ENCODE data around the gene ELMO3. TPM values are rescaled to one million over a fixed set of nuclear protein-coding genes. Genes with fewer than 3 reads are reported as not detected.

The ELMO3 gene
- total RNA-seq, 4 donors from 2014 or later = 1.6 to 5.4 TPM; not detected in 2

DNA sequence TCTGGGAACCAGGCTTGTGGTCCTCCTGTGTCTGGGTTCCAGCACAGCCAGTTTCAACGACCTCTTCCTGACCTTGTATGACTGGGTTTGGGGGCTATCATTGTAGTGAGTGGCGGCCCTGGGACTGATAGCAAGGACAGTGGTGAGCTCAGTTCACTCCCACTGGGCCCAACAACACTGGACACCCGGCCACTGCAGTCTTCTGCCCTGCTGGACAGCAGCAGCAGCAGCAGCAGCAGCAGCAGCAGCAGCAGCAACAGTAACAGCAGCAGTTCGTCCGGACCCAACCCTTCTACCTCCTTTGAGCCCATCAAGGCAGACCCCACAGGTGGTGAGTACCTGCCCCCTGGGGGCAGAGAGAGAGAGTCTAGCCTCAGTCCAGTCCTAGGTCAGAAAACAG lies 3.3 kb upstream of the ELMO3 start:
- no peak for TF ChIP-seq POLR2A (IDR thresholded peaks at IDR 0.05)
- TF ChIP-seq, protein P1, sequence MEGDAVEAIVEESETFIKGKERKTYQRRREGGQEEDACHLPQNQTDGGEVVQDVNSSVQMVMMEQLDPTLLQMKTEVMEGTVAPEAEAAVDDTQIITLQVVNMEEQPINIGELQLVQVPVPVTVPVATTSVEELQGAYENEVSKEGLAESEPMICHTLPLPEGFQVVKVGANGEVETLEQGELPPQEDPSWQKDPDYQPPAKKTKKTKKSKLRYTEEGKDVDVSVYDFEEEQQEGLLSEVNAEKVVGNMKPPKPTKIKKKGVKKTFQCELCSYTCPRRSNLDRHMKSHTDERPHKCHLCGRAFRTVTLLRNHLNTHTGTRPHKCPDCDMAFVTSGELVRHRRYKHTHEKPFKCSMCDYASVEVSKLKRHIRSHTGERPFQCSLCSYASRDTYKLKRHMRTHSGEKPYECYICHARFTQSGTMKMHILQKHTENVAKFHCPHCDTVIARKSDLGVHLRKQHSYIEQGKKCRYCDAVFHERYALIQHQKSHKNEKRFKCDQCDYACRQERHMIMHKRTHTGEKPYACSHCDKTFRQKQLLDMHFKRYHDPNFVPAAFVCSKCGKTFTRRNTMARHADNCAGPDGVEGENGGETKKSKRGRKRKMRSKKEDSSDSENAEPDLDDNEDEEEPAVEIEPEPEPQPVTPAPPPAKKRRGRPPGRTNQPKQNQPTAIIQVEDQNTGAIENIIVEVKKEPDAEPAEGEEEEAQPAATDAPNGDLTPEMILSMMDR (IDR thresholded peaks at IDR 0.05) = no peak
- no peaks in the 10 kb centered on the region for H3K36me3 ChIP-seq
- no peaks in the 10 kb centered on the region for H3K9me3 ChIP-seq
- H3K27me3 ChIP-seq = no peaks in the 10 kb centered on the region
- intact Hi-C loops (cut with DNase I; ENCODE audit: low total_unique reads) = no loop called here
- no peak overlapping the region for H3K27ac ChIP-seq
- DNase-seq = no peak
- H3K4me3 ChIP-seq = no peak overlapping the region
- peaks cover 9 to 11% of the 10 kb centered on the region in 2 donors for H3K4me1 ChIP-seq

DNA sequence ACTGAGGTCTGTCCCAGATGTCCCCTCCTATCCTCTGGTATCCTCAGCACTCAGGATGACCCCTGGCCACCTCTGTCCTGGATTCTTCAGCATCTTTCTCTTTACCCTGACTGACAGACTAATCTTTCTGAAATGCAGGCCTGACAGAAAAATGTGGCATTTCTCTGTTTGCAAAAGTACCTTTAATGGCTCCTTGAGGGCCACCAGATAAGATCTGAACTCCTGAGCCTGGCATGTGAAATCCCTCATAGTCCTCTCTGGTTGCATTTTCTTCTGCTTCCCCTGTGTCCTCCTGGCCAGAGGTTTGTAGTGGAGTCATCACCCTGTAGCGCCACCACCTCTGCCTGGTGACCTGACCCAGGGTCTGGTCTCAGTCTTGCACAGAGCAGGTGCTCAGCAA lies 2.0 kb upstream of the ELMO3 start:
- Histone ChIP-seq H3K9me3 (no peaks in the 10 kb centered on the region), H3K4me3 (no peak overlapping the region), H3K27me3 (no peaks in the 10 kb centered on the region), H3K4me1 (peaks cover 9 to 11% of the 10 kb centered on the region in 2 donors), H3K27ac (no peak overlapping the region), H3K36me3 (no peaks in the 10 kb centered on the region)
- no peak for DNase-seq
- intact Hi-C loops (cut with DNase I; ENCODE audit: low total_unique reads) = no loop called here
- TF ChIP-seq POLR2A (IDR thresholded peaks at IDR 0.05) = no peak

DNA sequence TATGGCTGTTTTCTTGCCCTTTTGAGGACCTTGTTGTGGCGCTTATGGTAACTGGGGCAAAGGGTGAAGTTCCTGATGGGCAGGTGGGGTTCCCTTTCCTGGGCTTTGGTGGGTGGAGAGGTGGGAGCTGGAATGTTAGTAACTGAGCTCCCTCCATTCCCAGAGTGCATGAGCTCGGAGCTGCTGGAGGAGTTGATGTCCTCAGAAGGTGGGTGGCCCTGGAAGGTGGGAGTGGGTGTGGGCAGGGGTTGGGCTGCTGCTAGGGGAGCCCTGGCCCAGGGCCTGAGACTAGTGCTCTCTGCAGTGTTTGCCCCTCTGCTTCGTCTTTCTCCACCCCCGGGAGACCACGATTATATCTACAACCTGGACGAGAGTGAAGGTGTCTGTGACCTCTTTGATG lies 1.2 kb upstream of the ELMO3 start:
- Histone ChIP-seq H3K27ac (no peak overlapping the region), H3K27me3 (no peaks in the 10 kb centered on the region), H3K36me3 (no peaks in the 10 kb centered on the region), H3K9me3 (no peaks in the 10 kb centered on the region), H3K4me3 (no peak overlapping the region), H3K4me1 (peaks cover 7 to 10% of the 10 kb centered on the region in 2 donors)
- no peak for TF ChIP-seq POLR2A (IDR thresholded peaks at IDR 0.05)
- TF ChIP-seq, protein P1 (IDR thresholded peaks at IDR 0.05) = no peak
- intact Hi-C loops (cut with DNase I; ENCODE audit: low total_unique reads) = no loop called here
- DNase-seq = no peak

DNA sequence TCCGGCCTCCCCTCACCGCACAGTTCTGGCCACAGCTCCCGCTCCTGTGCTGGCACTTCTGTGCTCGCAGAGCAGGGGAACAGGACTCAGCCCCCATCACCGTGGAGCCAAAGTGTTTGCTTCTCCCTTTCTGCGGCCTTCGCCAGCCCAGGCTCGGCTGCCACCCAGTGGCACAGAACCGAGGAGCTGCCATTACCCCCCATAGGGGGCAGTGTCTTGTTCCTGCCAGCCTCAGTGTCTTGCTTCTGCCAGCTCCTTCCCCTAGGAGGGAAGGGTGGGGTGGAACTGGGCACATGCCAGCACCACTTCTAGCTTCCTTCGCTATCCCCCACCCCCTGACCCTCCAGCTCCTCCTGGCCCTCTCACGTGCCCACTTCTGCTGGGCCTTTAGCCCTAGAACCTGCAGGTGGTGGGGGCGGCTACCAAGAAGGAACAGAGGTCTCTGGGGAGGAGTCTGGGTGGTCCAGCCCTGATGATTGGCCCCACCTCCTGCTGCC lies 645 bp upstream of the ELMO3 start:
- Histone ChIP-seq H3K36me3 (no peaks in the 10 kb centered on the region), H3K27me3 (no peaks in the 10 kb centered on the region), H3K9me3 (no peaks in the 10 kb centered on the region), H3K4me3 (no peak overlapping the region), H3K27ac (no peak overlapping the region), H3K4me1 (peaks cover 1 to 4% of the 10 kb centered on the region in 2 donors)
- TF ChIP-seq, protein P1 (IDR thresholded peaks at IDR 0.05) = peak; percentile 13 to 46 (median 32)
- TF ChIP-seq POLR2A (IDR thresholded peaks at IDR 0.05) = no peak
- no peak for DNase-seq
- intact Hi-C loops (cut with DNase I; ENCODE audit: low total_unique reads) = no loop called here

DNA sequence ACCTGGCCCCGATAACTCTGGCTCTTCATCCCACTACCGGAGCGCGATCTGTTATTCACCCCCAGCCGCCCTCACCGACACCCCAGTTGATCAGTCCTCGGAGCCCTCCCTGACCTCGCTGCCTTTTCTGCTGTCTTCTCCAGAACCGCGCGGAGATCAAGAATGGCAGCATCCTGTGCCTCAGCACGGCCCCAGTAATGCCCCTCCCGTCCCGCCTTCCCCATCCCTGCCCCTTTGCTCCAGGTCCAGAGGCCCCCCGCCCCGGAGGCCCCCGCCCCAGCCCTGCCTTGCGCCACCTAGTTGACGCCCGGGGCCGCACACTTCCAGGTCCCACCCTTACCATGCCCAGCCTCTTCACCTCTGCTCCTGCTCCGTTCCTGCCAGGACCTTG lies 872 bp downstream of the ELMO3 start:
- no peak overlapping the region for H3K4me3 ChIP-seq
- no peaks in the 10 kb centered on the region for H3K9me3 ChIP-seq
- H3K27me3 ChIP-seq = no peaks in the 10 kb centered on the region
- no peak for DNase-seq
- H3K36me3 ChIP-seq = no peaks in the 10 kb centered on the region
- no peak for TF ChIP-seq POLR2A (IDR thresholded peaks at IDR 0.05)
- TF ChIP-seq, protein P1 (IDR thresholded peaks at IDR 0.05) = no peak
- no peak overlapping the region for H3K27ac ChIP-seq
- no peaks in the 10 kb centered on the region for H3K4me1 ChIP-seq
- intact Hi-C loops (cut with DNase I; ENCODE audit: low total_unique reads) = no loop called here

DNA sequence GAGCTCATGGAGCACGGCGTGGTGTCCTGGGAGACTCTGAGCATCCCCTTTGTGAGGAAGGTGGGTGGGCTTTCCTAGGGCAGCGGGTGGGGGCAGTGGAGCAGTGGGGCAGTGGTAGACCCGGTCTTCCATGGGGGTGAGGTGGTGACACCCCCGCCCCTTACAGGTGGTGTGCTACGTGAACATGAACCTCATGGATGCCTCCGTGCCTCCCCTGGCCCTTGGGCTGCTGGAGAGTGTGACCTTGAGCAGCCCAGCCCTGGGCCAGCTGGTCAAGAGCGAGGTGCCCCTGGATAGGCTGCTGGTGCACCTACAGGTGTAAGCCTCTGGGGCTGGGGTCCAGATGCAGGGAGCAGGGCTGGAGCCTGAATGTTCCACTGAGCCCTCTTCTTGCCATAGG lies 1.6 kb downstream of the ELMO3 start:
- no peak for DNase-seq
- no peak for TF ChIP-seq POLR2A (IDR thresholded peaks at IDR 0.05)
- TF ChIP-seq, protein P1 (IDR thresholded peaks at IDR 0.05) = no peak
- H3K27me3 ChIP-seq = no peaks in the 10 kb centered on the region
- no peak overlapping the region for H3K4me3 ChIP-seq
- H3K9me3 ChIP-seq = no peaks in the 10 kb centered on the region
- intact Hi-C loops (cut with DNase I; ENCODE audit: low total_unique reads) = no loop called here
- H3K27ac ChIP-seq = no peak overlapping the region
- H3K4me1 ChIP-seq = no peaks in the 10 kb centered on the region
- H3K36me3 ChIP-seq = no peaks in the 10 kb centered on the region
